ENCODE results near the gene SHISA8. TPM values are rescaled to one million over a fixed set of nuclear protein-coding genes. Genes with fewer than 3 reads are reported as not detected.

Gene SHISA8
- total and polyA plus RNA-seq, 10 of the 15 experiments (the other 5 are each of a cell fraction or from before 2014, with no cell fraction given) = 0.06 to 10.1 (median 0.25) TPM

DNA sequence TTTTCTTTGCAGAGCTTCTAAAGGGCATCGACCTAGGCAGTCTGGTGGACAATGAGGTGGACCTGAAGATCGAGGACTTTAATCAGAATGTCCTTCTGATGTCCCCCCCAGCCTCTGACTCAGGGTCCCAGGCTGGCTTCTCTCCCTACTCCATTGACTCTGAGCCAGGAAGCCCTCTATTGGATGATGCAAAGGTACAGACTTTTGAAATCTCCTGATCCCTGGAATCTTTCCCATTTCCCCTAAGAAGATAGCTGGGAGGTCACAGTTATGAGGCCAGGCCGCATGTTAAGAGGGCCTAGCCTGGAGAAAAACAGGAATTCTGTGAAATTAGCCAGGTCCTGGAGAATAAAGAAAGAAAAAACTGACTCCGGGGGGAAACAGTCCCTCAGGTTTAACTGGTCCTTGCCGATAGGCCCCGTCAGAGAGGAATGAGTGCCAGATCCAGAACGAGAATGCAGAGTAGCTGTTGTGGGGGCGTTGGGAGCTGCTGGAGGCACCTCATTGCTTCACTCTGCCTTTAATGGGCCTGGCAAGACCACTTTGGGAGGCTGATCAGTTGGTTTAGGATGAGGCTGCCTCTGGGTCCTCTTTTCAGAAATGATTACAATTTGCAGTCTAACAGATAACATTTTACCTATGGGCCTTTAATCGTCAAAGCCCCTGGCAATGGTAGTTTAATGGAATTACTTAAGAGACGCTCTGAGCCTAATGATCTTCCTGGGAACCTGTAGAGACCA is 39.2 kb downstream of the SHISA8 start (continued):
- TF ChIP-seq, protein P1, sequence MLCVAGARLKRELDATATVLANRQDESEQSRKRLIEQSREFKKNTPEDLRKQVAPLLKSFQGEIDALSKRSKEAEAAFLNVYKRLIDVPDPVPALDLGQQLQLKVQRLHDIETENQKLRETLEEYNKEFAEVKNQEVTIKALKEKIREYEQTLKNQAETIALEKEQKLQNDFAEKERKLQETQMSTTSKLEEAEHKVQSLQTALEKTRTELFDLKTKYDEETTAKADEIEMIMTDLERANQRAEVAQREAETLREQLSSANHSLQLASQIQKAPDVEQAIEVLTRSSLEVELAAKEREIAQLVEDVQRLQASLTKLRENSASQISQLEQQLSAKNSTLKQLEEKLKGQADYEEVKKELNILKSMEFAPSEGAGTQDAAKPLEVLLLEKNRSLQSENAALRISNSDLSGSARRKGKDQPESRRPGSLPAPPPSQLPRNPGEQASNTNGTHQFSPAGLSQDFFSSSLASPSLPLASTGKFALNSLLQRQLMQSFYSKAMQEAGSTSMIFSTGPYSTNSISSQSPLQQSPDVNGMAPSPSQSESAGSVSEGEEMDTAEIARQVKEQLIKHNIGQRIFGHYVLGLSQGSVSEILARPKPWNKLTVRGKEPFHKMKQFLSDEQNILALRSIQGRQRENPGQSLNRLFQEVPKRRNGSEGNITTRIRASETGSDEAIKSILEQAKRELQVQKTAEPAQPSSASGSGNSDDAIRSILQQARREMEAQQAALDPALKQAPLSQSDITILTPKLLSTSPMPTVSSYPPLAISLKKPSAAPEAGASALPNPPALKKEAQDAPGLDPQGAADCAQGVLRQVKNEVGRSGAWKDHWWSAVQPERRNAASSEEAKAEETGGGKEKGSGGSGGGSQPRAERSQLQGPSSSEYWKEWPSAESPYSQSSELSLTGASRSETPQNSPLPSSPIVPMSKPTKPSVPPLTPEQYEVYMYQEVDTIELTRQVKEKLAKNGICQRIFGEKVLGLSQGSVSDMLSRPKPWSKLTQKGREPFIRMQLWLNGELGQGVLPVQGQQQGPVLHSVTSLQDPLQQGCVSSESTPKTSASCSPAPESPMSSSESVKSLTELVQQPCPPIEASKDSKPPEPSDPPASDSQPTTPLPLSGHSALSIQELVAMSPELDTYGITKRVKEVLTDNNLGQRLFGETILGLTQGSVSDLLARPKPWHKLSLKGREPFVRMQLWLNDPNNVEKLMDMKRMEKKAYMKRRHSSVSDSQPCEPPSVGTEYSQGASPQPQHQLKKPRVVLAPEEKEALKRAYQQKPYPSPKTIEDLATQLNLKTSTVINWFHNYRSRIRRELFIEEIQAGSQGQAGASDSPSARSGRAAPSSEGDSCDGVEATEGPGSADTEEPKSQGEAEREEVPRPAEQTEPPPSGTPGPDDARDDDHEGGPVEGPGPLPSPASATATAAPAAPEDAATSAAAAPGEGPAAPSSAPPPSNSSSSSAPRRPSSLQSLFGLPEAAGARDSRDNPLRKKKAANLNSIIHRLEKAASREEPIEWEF (IDR thresholded peaks at IDR 0.05; ENCODE audit: insufficient replicate concordance, low read depth, low read length) = no peak

DNA sequence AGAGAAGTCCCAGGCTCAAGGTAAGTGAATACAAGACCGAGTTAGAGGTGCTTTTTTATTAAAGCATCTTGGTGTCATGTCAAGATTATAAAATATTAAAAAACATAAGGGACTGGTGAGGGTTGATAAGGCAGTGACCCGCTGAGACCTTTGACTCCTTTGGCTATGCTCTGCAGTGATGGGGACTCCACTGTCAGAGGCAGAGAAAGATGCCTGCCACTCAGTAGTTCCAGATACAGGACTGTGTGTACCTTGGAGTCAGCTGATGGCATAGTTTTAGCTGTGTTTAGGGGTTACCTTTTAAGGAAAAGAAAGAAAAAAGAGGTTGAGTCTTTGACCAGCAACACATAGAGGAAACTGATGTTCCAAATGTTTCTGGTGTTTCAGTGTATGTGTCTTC is 40.8 kb downstream of the SHISA8 start:
- DNase-seq (ENCODE audit: low read depth, low spot score) = no peak
- Histone ChIP-seq H3K27me3 (replicated peaks in 1 of 2; ENCODE audit: control insufficient read depth in 2 of 2, insufficient read depth in 2 of 2, low read length in 1 of 2) (no peaks in the 10 kb centered on the region), H3K9ac (ENCODE audit: control insufficient read depth, insufficient read depth, low read length) (no peak overlapping the region), H4K20me1 (ENCODE audit: control insufficient read depth, insufficient read depth) (no peaks in the 10 kb centered on the region), H3K79me2 (ENCODE audit: control insufficient read depth, insufficient read depth, low read length) (no peaks in the 10 kb centered on the region; the same call in 1 of the 2 replicates), H3K9me3 (replicated peaks; ENCODE audit: control insufficient read depth, insufficient read depth, low read length) (no peaks in the 10 kb centered on the region), H3K36me3 (ENCODE audit: control insufficient read depth in 2 of 2, insufficient read depth in 2 of 2, low read length in 1 of 2) (peaks cover 30 to 50% of the 10 kb centered on the region in 2 experiments), H3K27ac (ENCODE audit: control insufficient read depth, insufficient read depth) (no peak overlapping the region), H3K4me3 (no peak overlapping the region), H3K4me2 (ENCODE audit: control insufficient read depth, insufficient read depth) (no peak overlapping the region), H2AFZ (ENCODE audit: control insufficient read depth, low read depth, low read length) (no peak overlapping the region), H3K4me1 (ENCODE audit: control insufficient read depth, insufficient read depth, low read length) (no peaks in the 10 kb centered on the region)
- RAD21 ChIA-PET (ENCODE audit: unreplicated experiment) = interaction anchor here (0.7 to 4.4 kb wide), 2 partner anchors 12 to 1018 kb away, joined by 3 to 39 read pairs; partner anchors contain the start of gene ST13
- no peak for FAIRE-seq
- CTCF ChIA-PET = interaction anchor here (1.2 to 2.4 kb wide), 2 partner anchors 67 to 177 kb away, joined by 6 to 8 read pairs; no protein-coding TSS in a partner anchor
- intact Hi-C loops (cut with micrococcal nuclease; ENCODE audit: unreplicated experiment) = no loop called here
- SMC1A ChIA-PET (ENCODE audit: uncharacterized antibody, unreplicated experiment) = interaction anchor here (3.0 to 6.3 kb wide), 3 partner anchors 11 to 39 kb away, joined by 7 to 49 read pairs (median 18); no protein-coding TSS in a partner anchor
- no TSS peak for BruUV-seq (replicated peaks)
- POLR2A ChIA-PET = interaction anchor here (1.3 kb wide), 1 partner anchor 11 kb away, joined by 4 read pairs; no protein-coding TSS in a partner anchor
- in situ Hi-C loops (cut with MboI) = no loop called here
- no peak for ATAC-seq
- WGBS (ENCODE audit: insufficient coverage, insufficient replicate concordance, low lambda C conversion rate, missing lambda C conversion rate) = 76% methylated on average over 2 of the region's 2 CpGs
- TF ChIP-seq CREM (IDR thresholded peaks at IDR 0.05; ENCODE audit: low read depth) (no peak), ZNF217 (IDR thresholded peaks at IDR 0.05) (no peak), EGR1 (IDR thresholded peaks at IDR 0.05; ENCODE audit: borderline replicate concordance in 1 of 2, low read depth in 2 of 2, low read length in 2 of 2) (no peak)
- TF ChIP-seq, protein P2, sequence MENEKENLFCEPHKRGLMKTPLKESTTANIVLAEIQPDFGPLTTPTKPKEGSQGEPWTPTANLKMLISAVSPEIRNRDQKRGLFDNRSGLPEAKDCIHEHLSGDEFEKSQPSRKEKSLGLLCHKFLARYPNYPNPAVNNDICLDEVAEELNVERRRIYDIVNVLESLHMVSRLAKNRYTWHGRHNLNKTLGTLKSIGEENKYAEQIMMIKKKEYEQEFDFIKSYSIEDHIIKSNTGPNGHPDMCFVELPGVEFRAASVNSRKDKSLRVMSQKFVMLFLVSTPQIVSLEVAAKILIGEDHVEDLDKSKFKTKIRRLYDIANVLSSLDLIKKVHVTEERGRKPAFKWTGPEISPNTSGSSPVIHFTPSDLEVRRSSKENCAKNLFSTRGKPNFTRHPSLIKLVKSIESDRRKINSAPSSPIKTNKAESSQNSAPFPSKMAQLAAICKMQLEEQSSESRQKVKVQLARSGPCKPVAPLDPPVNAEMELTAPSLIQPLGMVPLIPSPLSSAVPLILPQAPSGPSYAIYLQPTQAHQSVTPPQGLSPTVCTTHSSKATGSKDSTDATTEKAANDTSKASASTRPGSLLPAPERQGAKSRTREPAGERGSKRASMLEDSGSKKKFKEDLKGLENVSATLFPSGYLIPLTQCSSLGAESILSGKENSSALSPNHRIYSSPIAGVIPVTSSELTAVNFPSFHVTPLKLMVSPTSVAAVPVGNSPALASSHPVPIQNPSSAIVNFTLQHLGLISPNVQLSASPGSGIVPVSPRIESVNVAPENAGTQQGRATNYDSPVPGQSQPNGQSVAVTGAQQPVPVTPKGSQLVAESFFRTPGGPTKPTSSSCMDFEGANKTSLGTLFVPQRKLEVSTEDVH (IDR thresholded peaks at IDR 0.05; ENCODE audit: low read depth, partially characterized antibody) = no peak
- TF ChIP-seq, protein P3, sequence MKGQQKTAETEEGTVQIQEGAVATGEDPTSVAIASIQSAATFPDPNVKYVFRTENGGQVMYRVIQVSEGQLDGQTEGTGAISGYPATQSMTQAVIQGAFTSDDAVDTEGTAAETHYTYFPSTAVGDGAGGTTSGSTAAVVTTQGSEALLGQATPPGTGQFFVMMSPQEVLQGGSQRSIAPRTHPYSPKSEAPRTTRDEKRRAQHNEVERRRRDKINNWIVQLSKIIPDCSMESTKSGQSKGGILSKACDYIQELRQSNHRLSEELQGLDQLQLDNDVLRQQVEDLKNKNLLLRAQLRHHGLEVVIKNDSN (IDR thresholded peaks at IDR 0.05; ENCODE audit: borderline replicate concordance, extremely low read length, insufficient read depth, low read depth, low read length) = no peak
- TF ChIP-seq, protein P4, sequence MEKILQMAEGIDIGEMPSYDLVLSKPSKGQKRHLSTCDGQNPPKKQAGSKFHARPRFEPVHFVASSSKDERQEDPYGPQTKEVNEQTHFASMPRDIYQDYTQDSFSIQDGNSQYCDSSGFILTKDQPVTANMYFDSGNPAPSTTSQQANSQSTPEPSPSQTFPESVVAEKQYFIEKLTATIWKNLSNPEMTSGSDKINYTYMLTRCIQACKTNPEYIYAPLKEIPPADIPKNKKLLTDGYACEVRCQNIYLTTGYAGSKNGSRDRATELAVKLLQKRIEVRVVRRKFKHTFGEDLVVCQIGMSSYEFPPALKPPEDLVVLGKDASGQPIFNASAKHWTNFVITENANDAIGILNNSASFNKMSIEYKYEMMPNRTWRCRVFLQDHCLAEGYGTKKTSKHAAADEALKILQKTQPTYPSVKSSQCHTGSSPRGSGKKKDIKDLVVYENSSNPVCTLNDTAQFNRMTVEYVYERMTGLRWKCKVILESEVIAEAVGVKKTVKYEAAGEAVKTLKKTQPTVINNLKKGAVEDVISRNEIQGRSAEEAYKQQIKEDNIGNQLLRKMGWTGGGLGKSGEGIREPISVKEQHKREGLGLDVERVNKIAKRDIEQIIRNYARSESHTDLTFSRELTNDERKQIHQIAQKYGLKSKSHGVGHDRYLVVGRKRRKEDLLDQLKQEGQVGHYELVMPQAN (conservative IDR thresholded peaks at IDR 0.05) = no peak
